ENCODE measurements around the gene KCNG2. TPM values are rescaled to one million over a fixed set of nuclear protein-coding genes. Genes with fewer than 3 reads are reported as not detected.
A peak's percentile ranks its signal among the peaks of the same experiment; 100 is the strongest.

The KCNG2 gene
- total RNA-seq, 4 donors from 2014 or later: 2.3 to 3.8 (median 3.2) TPM; not detected in 1

DNA sequence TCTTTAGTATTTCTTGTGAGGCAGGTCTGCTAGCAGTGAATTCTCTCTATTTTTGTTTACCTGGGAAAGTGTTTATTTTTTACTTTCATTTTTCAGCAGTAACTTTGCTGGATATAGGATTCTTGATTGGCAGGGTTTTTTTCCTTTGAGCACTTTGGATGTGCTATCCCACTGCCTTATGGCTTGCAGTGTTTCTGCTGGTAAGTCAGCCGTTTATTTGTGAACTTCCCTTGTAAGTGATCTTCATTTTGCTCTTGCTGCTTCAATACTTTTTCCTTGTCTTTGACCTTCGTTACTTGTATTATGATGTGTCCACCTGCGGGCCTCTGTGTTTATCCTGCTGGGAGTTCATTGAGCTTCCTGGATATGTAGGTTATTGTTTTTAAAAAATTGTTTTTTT lies 99.0 kb downstream of the KCNG2 start:
- Histone ChIP-seq H3K4me1 (no peaks in the 10 kb centered on the region), H3K27ac (no peak overlapping the region), H3K4me3 (no peak overlapping the region), H3K27me3 (no peaks in the 10 kb centered on the region), H3K9me3 (peaks cover 0 to 60% (median 4%) of the 10 kb centered on the region in 4 donors), H3K36me3 (no peaks in the 10 kb centered on the region)
- no peak for TF ChIP-seq POLR2A (IDR thresholded peaks at IDR 0.05)
- TF ChIP-seq, protein P1, sequence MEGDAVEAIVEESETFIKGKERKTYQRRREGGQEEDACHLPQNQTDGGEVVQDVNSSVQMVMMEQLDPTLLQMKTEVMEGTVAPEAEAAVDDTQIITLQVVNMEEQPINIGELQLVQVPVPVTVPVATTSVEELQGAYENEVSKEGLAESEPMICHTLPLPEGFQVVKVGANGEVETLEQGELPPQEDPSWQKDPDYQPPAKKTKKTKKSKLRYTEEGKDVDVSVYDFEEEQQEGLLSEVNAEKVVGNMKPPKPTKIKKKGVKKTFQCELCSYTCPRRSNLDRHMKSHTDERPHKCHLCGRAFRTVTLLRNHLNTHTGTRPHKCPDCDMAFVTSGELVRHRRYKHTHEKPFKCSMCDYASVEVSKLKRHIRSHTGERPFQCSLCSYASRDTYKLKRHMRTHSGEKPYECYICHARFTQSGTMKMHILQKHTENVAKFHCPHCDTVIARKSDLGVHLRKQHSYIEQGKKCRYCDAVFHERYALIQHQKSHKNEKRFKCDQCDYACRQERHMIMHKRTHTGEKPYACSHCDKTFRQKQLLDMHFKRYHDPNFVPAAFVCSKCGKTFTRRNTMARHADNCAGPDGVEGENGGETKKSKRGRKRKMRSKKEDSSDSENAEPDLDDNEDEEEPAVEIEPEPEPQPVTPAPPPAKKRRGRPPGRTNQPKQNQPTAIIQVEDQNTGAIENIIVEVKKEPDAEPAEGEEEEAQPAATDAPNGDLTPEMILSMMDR (IDR thresholded peaks at IDR 0.05): no peak
- no peak for DNase-seq

DNA sequence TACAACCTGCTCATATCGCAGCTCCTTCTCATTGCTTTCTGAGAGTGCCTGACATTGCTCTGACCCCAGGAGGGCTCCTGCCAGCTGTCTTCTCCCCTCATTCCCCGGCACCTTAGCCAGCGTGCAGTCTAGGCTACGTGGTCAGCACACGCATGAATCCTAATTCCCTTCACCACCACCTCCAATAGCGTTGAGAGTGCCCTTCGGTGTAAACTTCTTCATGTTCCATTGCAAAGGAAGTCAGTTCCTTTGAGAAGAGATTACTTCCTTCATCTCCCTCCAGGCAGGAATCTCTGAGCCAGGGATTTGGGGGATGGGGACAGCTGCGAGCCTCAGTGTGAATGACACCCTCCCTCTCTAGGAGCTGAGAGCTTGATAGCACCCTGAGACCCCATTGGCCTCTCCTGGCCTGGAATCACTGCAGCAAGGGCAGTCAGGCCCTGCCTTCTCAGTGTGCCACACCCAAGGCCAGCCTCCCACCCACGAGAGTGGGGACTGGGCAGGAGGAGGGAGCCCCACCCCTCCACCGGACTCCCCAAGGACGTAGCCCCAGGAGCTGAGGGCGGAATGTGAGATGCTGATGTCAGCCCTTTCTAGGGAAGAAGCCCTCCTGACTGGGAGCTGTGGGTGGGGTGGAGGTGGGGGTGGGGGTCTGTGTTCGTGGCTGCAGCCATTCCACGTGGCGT lies 100.3 kb downstream of the KCNG2 start:
- no peaks in the 10 kb centered on the region for H3K4me1 ChIP-seq

DNA sequence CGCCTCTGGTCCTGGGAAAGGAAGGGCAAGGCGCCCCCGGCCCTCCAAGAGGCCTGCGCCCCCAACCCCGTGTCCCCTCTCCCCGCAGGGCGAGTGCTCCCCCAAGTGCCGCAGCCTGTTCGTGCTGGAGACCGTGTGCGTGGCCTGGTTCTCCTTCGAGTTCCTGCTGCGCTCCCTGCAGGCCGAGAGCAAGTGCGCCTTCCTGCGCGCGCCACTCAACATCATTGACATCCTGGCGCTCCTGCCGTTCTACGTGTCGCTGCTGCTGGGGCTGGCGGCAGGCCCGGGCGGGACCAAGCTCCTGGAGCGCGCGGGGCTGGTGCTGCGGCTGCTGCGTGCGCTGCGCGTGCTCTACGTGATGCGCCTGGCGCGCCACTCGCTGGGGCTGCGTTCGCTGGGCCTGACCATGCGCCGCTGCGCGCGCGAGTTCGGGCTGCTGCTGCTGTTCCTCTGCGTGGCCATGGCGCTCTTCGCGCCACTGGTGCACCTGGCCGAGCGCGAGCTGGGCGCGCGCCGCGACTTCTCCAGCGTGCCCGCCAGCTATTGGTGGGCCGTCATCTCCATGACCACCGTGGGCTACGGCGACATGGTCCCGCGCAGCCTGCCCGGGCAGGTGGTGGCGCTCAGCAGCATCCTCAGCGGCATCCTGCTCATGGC lies 101.3 kb downstream of the KCNG2 start:
- peak in 1 of 3 donors; percentile 47 for DNase-seq
- peaks cover 0 to 17% (median 0%) of the 10 kb centered on the region in 3 donors for H3K36me3 ChIP-seq
- no peak overlapping the region for H3K27ac ChIP-seq
- no peak overlapping the region for H3K4me3 ChIP-seq
- H3K4me1 ChIP-seq: no peaks in the 10 kb centered on the region
- no peaks in the 10 kb centered on the region for H3K27me3 ChIP-seq
- peaks cover 0 to 52% (median 4%) of the 10 kb centered on the region in 4 donors for H3K9me3 ChIP-seq
- no peak for TF ChIP-seq POLR2A (IDR thresholded peaks at IDR 0.05)
- TF ChIP-seq, protein P1 (IDR thresholded peaks at IDR 0.05): no peak

More for the DNA sequence above, 100.3 kb downstream of the KCNG2 start:
- DNase-seq: peak in 1 of 3 donors; percentile 33
- no peaks in the 10 kb centered on the region for H3K27me3 ChIP-seq
- peaks cover 0 to 7% (median 0%) of the 10 kb centered on the region in 3 donors for H3K36me3 ChIP-seq
- H3K9me3 ChIP-seq: peaks cover 0 to 59% (median 4%) of the 10 kb centered on the region in 4 donors
- no peak overlapping the region for H3K4me3 ChIP-seq
- no peak overlapping the region for H3K27ac ChIP-seq
- no peak for TF ChIP-seq POLR2A (IDR thresholded peaks at IDR 0.05)
- TF ChIP-seq, protein P1 (IDR thresholded peaks at IDR 0.05): no peak

DNA sequence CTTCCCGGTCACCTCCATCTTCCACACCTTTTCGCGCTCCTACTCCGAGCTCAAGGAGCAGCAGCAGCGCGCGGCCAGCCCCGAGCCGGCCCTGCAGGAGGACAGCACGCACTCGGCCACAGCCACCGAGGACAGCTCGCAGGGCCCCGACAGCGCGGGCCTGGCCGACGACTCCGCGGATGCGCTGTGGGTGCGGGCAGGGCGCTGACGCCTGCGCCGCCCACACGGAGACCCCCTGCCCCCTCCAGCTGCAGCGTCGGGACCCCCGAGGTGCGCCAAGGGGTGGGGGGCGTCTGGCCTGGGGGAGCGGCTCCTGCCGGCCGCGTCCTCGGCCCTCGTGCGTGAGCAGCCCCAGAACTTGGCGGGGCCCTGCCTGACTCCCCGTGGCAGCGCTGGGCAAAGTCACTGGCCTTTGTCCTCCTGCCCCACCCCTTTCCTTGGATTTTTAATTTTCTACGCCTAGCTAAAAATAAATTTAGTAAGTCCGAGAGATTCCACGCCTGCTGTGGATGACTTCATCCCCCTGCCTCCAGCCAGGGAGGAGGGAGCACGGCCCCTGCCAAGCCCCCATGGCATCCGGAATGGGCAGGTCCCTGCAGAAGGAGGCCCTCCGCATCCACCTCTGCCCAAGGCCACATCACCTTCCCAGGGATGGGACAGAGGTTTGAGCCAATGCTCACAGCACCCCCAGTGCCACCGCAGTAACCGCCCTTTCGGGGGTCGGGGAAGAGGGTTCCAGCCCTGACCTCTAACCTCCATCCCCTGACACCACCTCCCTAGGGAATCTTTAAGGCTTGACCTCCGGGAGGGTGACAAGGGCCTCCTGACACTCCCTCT lies 102.1 kb downstream of the KCNG2 start:
- H3K36me3 ChIP-seq: peaks cover 0 to 24% (median 0%) of the 10 kb centered on the region in 3 donors
- no peak overlapping the region for H3K4me3 ChIP-seq
- H3K27me3 ChIP-seq: no peaks in the 10 kb centered on the region
- no peaks in the 10 kb centered on the region for H3K4me1 ChIP-seq
- peak in 1 of 3 donors; percentile 42 for DNase-seq
- H3K9me3 ChIP-seq: peaks cover 0 to 51% (median 4%) of the 10 kb centered on the region in 4 donors
- no peak overlapping the region for H3K27ac ChIP-seq
- TF ChIP-seq POLR2A (IDR thresholded peaks at IDR 0.05): no peak

DNA sequence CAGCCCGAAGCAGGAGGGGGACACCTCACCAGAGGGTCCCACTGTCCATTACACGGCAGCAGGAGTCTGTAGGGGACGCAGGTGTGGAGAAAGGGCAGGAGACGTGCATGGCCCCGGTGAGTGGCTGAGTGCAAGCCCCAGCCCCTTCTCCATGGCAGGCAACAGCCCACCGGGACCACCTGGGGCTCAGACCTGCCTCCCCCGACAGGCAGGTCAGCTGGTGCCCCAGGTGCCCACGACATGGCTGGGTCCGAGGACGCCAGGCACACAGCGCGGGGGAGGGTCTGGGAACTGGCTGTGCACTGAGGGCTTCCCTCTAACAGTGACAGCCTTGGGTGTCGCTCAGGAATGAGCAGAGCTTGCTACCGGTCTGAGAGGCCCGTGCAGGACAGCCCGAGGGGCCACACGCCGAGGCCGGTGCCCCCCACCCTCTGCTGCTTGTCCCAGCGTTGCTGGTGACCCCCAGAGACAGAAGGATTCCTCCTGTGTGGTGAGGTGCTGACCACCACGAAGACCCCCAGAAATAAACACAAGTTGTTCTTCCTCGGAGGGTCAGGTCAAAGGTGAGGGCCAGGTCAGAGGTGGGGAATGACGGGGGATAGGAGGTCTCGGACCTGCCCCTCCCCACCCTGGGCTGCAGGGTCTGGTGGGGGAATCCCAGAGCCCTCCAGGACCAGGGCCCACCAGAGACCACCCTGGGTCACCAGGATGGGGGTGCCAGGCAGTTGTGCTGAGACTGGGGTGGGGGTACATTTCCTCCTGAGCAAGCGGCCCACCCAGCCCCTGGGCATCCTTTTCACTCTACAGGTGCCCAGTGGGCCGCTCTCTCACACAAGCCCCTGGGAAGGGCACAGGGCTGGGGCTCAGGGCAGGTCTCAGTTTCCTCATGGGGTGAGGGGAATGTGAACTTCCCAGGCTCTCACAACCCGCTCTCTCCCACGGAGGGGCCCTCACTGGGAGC lies 103.2 kb downstream of the KCNG2 start:
- Histone ChIP-seq H3K36me3 (peaks cover 0 to 24% (median 0%) of the 10 kb centered on the region in 3 donors), H3K27me3 (no peaks in the 10 kb centered on the region), H3K27ac (no peak overlapping the region), H3K4me3 (no peak overlapping the region), H3K4me1 (no peaks in the 10 kb centered on the region), H3K9me3 (peaks cover 0 to 46% (median 4%) of the 10 kb centered on the region in 4 donors)
- TF ChIP-seq, protein P1 (IDR thresholded peaks at IDR 0.05): no peak
- no peak for TF ChIP-seq POLR2A (IDR thresholded peaks at IDR 0.05)
- peak in 1 of 3 donors; percentile 43 for DNase-seq
